HG03066 (cell line): ENCODE results near the gene GABBR1.

Experiments
- ATAC-seq: cut with Tn5 transposase; IDR thresholded peaks from one replicate; pipeline ENCODE4 v1.9.1; 2021; ENCODE audit warnings: low read depth; ENCODE audit not compliant: unreplicated experiment

GABBR1 gene

GRCh38 chr6:29577544-29577943, 55.4 kb downstream of the GABBR1 start:
- ATAC-seq, result no peak

GRCh38 chr6:29576056-29576455, 56.9 kb downstream of the GABBR1 start:
- ATAC-seq, result no peak

- ATAC-seq, result no peak
Measured at GRCh38 chr6:29567991-29568390, 65.0 kb downstream of the GABBR1 start.

GRCh38 chr6:29567541-29567940, 65.4 kb downstream of the GABBR1 start:
- no peak for ATAC-seq

- ATAC-seq, result no peak
Measured at GRCh38 chr6:29566856-29567255, 66.1 kb downstream of the GABBR1 start.

- no peak for ATAC-seq
Measured at GRCh38 chr6:29564875-29565274, 68.1 kb downstream of the GABBR1 start.

- no peak for ATAC-seq
Measured at GRCh38 chr6:29563435-29563965, 69.5 kb downstream of the GABBR1 start.

GRCh38 chr6:29561606-29562181, 71.3 kb downstream of the GABBR1 start:
- no peak for ATAC-seq

- ATAC-seq, result no peak
Measured at GRCh38 chr6:29561091-29561490, 71.9 kb downstream of the GABBR1 start.

- no peak for ATAC-seq
Measured at GRCh38 chr6:29559524-29560287, 73.3 kb downstream of the GABBR1 start, which contains the start of gene UBD. Gene UBD (minus strand): TSS chr6:29559732. CDS start chr6:29559701, 31 bp downstream.

GRCh38 chr6:29558439-29559079, 74.4 kb downstream of the GABBR1 start:
- ATAC-seq, result no peak

- no peak for ATAC-seq
Measured at GRCh38 chr6:29557320-29557719, 75.7 kb downstream of the GABBR1 start.

GRCh38 chr6:29554764-29555163, 78.2 kb downstream of the GABBR1 start:
- ATAC-seq, result no peak

- ATAC-seq, result no peak
Measured at GRCh38 chr6:29553268-29554057, 79.5 kb downstream of the GABBR1 start.

- ATAC-seq, result peak; percentile 80
Measured at GRCh38 chr6:29552512-29553051, 80.4 kb downstream of the GABBR1 start.

- ATAC-seq, result no peak
Measured at GRCh38 chr6:29547573-29547972, 85.4 kb downstream of the GABBR1 start.

GRCh38 chr6:29537714-29538403, 95.1 kb downstream of the GABBR1 start:
- no peak for ATAC-seq

- ATAC-seq, result no peak
Measured at GRCh38 chr6:29532320-29532951, 100.5 kb downstream of the GABBR1 start.

GRCh38 chr6:29531668-29532067, 101.3 kb downstream of the GABBR1 start:
- no peak for ATAC-seq
